Lower lobe of right lung (tissue), 2 donors: ENCODE data around the gene PLEKHA6. TPM values are rescaled to one million over a fixed set of nuclear protein-coding genes. Genes with fewer than 3 reads are reported as not detected.

Experiments used
- ATAC-seq, 2 donors: fragments of 200-7000 bp; cut with Tn5 transposase; one replicate each; pipeline ENCODE4 v1.9.1; 2020 to 2022; ENCODE audit warnings: mild to moderate bottlenecking in 2 of 2, moderate library complexity in 2 of 2
- DNase-seq: peaks from one replicate; pipeline ENCODE4 v3.0.0-alpha.2; 2020
- H3K27ac ChIP-seq: fragments of 200-600 bp; one replicate; pipeline ENCODE4 v1.8.0; 2022
- H3K27me3 ChIP-seq: fragments of 200-600 bp; one replicate; pipeline ENCODE4 v1.8.0; 2022; ENCODE audit warnings: low read depth
- H3K36me3 ChIP-seq: fragments of 200-600 bp; one replicate; pipeline ENCODE4 v1.8.0; 2022; ENCODE audit warnings: mild to moderate bottlenecking
- H3K4me1 ChIP-seq: fragments of 200-600 bp; one replicate; pipeline ENCODE4 v1.8.0; 2022
- H3K4me3 ChIP-seq: fragments of 200-600 bp; one replicate; pipeline ENCODE4 v1.8.0; 2022; ENCODE audit warnings: mild to moderate bottlenecking
- H3K9me3 ChIP-seq: fragments of 200-600 bp; one replicate; pipeline ENCODE4 v1.8.0; 2022
- intact Hi-C: fragments of 100-400 bp; cut with DNase I; formaldehyde crosslinking; loops from one replicate; pipeline ENCODE4 v1.11.0; 2022
- total RNA-seq: library from RNA; stranded (reverse); fragmentation: NEBNext Ultra II Directional; extraction: Animal tissue kit (Norgen Biotek cat#: 25700); gene quantifications from one replicate; pipeline ENCODE4 v1.2.1, GENCODE V29; 2021
- TF ChIP-seq, protein P1 (sequence below): fragments of 200-600 bp; IDR thresholded peaks from one replicate; pipeline ENCODE4 v1.8.0; 2022; ENCODE audit warnings: antibody characterized with exemption, mild to moderate bottlenecking
- donor health status: DM: no; HTN: yes; CAD: no; lungs with severe emphysema.

PLEKHA6 gene
- total RNA-seq, 1 donor from 2014 or later: 7.6 TPM

DNA sequence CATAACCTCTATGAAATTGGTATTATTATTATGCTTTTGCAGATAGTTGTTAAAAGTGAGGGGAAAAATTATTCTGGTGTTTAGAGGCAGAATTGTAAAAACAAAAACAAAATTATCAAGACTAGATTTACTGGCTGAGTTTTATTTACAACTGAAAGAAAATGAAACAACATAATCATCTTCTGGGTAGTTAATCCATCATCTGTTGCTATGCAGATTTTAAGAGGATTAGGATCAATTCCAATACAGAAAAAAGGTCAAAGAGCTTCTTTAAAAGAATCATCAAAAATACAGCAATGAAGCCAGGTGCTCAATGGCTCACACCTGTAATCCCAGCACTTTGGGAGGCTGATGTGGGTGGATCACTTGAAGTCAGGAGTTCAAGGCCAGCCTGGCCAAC lies 154.2 kb downstream of the PLEKHA6 start:
- Histone ChIP-seq H3K36me3 (no peaks in the 10 kb centered on the region), H3K4me1 (peaks cover 3% of the 10 kb centered on the region), H3K4me3 (no peak overlapping the region), H3K27ac (no peak overlapping the region), H3K9me3 (no peaks in the 10 kb centered on the region), H3K27me3 (no peaks in the 10 kb centered on the region)
- ATAC-seq (no peak), DNase-seq (no peak)
- TF ChIP-seq, protein P1, sequence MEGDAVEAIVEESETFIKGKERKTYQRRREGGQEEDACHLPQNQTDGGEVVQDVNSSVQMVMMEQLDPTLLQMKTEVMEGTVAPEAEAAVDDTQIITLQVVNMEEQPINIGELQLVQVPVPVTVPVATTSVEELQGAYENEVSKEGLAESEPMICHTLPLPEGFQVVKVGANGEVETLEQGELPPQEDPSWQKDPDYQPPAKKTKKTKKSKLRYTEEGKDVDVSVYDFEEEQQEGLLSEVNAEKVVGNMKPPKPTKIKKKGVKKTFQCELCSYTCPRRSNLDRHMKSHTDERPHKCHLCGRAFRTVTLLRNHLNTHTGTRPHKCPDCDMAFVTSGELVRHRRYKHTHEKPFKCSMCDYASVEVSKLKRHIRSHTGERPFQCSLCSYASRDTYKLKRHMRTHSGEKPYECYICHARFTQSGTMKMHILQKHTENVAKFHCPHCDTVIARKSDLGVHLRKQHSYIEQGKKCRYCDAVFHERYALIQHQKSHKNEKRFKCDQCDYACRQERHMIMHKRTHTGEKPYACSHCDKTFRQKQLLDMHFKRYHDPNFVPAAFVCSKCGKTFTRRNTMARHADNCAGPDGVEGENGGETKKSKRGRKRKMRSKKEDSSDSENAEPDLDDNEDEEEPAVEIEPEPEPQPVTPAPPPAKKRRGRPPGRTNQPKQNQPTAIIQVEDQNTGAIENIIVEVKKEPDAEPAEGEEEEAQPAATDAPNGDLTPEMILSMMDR: no peak
- intact Hi-C loops: no loop called here

DNA sequence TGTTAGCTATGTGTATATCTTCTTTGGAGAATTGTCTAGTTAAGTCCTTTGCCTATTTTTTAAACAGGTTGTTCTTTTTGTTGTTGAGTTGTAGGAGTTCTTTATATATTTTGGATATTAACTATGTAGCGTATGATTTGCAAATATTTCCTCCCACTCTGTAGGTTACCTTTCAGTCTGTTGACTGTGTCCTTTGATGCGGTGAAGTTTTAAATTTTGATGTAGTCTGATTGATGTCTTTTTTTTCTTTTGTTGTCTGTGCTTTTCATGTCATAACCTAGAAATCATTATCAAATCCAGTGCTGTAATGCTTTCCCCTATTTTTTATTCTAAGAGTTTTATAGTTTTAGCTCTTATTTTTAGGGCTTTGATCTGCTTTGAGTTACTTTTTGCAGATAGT lies 154.8 kb downstream of the PLEKHA6 start:
- H3K36me3 ChIP-seq: no peaks in the 10 kb centered on the region
- ATAC-seq: no peak
- no peaks in the 10 kb centered on the region for H3K9me3 ChIP-seq
- H3K4me1 ChIP-seq: peaks cover 3% of the 10 kb centered on the region
- no peak overlapping the region for H3K4me3 ChIP-seq
- H3K27ac ChIP-seq: no peak overlapping the region
- intact Hi-C loops: no loop called here
- no peaks in the 10 kb centered on the region for H3K27me3 ChIP-seq
- DNase-seq: no peak
- TF ChIP-seq, protein P1: no peak

DNA sequence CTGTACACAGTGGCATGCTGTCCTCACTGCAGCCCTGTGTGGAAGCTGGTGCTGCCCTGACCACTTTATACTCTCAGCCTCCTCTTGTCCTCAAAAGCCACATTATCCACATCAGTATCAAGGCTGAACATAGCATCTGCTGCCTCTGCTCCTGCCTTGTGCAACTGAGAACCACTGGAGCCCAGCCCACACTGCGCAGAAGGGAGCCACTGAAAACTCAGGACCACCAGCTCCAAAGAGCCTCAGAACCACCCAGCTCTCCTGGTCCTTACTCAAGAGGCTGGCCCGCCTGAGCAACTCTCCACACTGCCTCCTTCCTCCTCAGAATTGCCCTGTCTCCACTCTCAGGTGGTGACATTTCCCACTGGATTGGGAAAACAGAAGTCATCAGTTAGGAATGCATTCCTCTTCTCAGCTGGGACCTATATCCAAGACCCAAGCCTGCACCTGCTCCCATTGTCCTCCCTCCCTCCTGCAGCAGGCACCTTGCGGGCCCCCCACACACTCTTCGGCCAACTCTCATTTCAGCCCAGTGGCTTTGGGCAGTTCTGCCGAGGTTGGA lies 156.4 kb downstream of the PLEKHA6 start:
- Histone ChIP-seq H3K36me3 (no peaks in the 10 kb centered on the region), H3K4me1 (peaks cover 3% of the 10 kb centered on the region), H3K4me3 (no peak overlapping the region), H3K27me3 (no peaks in the 10 kb centered on the region), H3K27ac (no peak overlapping the region), H3K9me3 (no peaks in the 10 kb centered on the region)
- intact Hi-C loops: no loop called here
- DNase-seq (no peak), ATAC-seq (no peak)
- TF ChIP-seq, protein P1: no peak

DNA sequence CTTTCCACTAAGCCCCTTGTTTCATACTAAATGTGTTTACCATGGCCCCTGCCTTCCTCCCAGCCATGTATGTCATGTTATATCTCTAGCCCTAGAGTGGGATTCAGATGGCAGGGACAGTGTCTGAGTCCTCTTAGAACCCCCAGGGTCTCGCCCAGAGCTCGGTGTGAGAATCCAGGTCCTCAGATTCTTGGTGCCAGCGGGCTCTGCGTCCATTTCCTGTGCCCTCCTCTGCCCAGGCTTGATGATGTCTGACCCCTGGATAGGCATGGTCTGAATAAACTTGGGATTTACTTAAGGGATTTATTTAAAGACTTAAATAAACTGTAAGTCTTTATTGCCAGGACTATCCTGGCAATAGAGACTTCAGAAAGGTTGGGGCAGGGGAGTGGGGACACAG lies 157.2 kb downstream of the PLEKHA6 start:
- Histone ChIP-seq H3K4me3 (no peak overlapping the region), H3K27ac (no peak overlapping the region), H3K36me3 (no peaks in the 10 kb centered on the region), H3K9me3 (no peaks in the 10 kb centered on the region), H3K4me1 (peaks cover 3% of the 10 kb centered on the region), H3K27me3 (no peaks in the 10 kb centered on the region)
- ATAC-seq: no peak
- TF ChIP-seq, protein P1: no peak
- DNase-seq: no peak
- intact Hi-C loops: no loop called here

DNA sequence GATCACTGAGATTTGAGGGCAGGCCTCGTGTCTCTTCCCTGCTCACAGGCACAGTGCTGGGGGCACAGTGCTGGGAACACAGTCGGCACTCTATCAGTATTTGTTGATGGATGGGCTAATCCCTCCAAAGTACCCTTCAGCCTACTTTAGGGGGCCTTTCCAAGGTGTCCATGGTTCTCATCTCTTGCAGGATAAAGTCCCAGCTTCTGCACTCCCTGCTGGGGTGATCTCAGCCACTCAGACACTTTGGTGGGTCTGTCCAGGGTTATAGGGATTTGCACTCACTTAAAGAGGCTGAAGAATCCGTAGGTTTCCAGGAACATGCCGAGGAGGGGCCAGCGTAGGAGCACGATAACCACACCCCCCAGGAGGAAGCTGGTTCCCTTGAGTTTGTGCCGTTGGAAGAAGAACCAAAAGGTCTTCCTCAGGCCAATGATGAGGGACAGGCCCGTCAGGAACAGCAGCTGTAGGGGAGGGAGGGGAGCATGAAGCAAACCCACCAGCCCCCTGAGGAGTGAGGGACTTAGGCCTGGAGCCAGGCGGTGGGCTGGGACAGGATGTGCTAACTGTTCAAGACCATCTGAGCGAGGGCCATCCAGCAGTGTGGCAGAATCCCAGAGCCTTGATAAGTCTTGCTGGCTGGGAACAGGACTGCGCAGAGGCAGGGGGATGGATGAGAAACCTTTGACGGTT lies 158.2 kb downstream of the PLEKHA6 start:
- intact Hi-C loops: no loop called here
- Histone ChIP-seq H3K4me1 (no peaks in the 10 kb centered on the region), H3K36me3 (no peaks in the 10 kb centered on the region), H3K27ac (no peak overlapping the region), H3K9me3 (no peaks in the 10 kb centered on the region), H3K4me3 (no peak overlapping the region), H3K27me3 (no peaks in the 10 kb centered on the region)
- DNase-seq (no peak), ATAC-seq (no peak)
- TF ChIP-seq, protein P1: no peak
